Stomach (tissue), 4 donors: ENCODE measurements around the gene ITPKB.

ENCODE experiments used
- CTCF ChIP-seq, 7 experiments: fragments of 450-650 bp in 4 of 7; fragments of 200-600 bp in 3 of 7; sonication (generic) in 3 of 7; IDR thresholded peaks; one replicate each; pipeline ENCODE4 v1.5.1; 2016 to 2019; ENCODE audit warnings: antibody characterized with exemption in 7 of 7, control low read depth in 2 of 7, mild to moderate bottlenecking in 1 of 7
- POLR2A ChIP-seq, 4 donors: fragments of 450-650 bp; IDR thresholded peaks; one replicate each; pipeline ENCODE4 v1.6.1; 2016; ENCODE audit warnings: antibody characterized with exemption in 4 of 4, control low read depth in 2 of 4, mild to moderate bottlenecking in 1 of 4, moderate library complexity in 1 of 4
- POLR2AphosphoS5 ChIP-seq, 3 donors: sonication (generic); formaldehyde crosslinking; IDR thresholded peaks; one replicate each; pipeline ENCODE4 v1.6.1; 2016; ENCODE audit warnings: antibody characterized with exemption in 3 of 3

- TF ChIP-seq POLR2AphosphoS5 (IDR thresholded peaks at IDR 0.05) = no peak
- TF ChIP-seq CTCF (IDR thresholded peaks at IDR 0.05) = no peak
- no peak for TF ChIP-seq POLR2A (IDR thresholded peaks at IDR 0.05)
Observed at GRCh38 chr1:226723657-226724532, 15.2 kb downstream of the ITPKB start.
